ENCODE data around the gene PIP4K2B. TPM values are rescaled to one million over a fixed set of nuclear protein-coding genes. Genes with fewer than 3 reads are reported as not detected.
A peak's percentile ranks its signal among the peaks of the same experiment; 100 is the strongest.

The PIP4K2B gene
- total and polyA plus RNA-seq, 2 donors (not counting 1 experiment from before 2014, with no cell fraction given) = 24.0 to 42.9 TPM

GRCh38 chr17:38751808-38752307, 47.5 kb downstream of the PIP4K2B start:
- ChIA-PET CTCF (interaction anchor here (0.6 to 2.6 kb wide), 11 partner anchors 17 to 402 kb away, joined by 3 to 10 read pairs (median 4); partner anchors contain the start of genes CISD3 and LASP1), POLR2A (interaction anchor here (0.5 to 1.5 kb wide), 12 partner anchors 11 to 1008 kb away, joined by 3 to 10 read pairs (median 4); partner anchors contain the start of genes CISD3, CWC25, MLLT6 and PIP4K2B)
- H3K9me3 ChIP-seq (ENCODE audit: control extremely low read depth in 1 of 3, control insufficient read depth in 2 of 3, insufficient read depth in 1 of 3, low read length in 2 of 3) = peaks cover 0 to 9% (median 0%) of the 10 kb centered on the region in 3 donors
- ATAC-seq (ENCODE audit: low read depth) (peak; percentile 19), DNase-seq (peak; percentile 91)
- H3K27me3 ChIP-seq (replicated peaks in 1 of 4; ENCODE audit: control extremely low read depth in 1 of 4, control insufficient read depth in 3 of 4, insufficient read depth in 4 of 4, low read length in 3 of 4) = peaks cover 0 to 41% (median 25%) of the 10 kb centered on the region in 4 experiments
- peak overlapping the region; percentile 61 to 100 (median 95) for H3K4me3 ChIP-seq (ENCODE audit: control extremely low read depth in 1 of 5, extremely low read depth in 1 of 5, insufficient read depth in 1 of 5, low read depth in 2 of 5, low read length in 4 of 5)
- H3K9ac ChIP-seq (ENCODE audit: low read length) = peak overlapping the region; percentile 96
- peaks cover 43% of the 10 kb centered on the region for H3K79me2 ChIP-seq (ENCODE audit: control insufficient read depth, insufficient read depth, low read length)
- peak overlapping the region; percentile 79 for H3K4me2 ChIP-seq (replicated peaks; ENCODE audit: low read depth, low read length, poor library complexity, severe bottlenecking)
- intact Hi-C loops (cut with micrococcal nuclease) = loop anchor here (1.0 to 5.0 kb wide), 9 partner anchors 22 to 402 kb away; partner anchors contain the start of genes CISD3, CWC25, LASP1 and RPL23
- 0% methylated on average over 44 of the region's 44 CpGs for WGBS (ENCODE audit: insufficient coverage)
- H3K4me1 ChIP-seq (ENCODE audit: control insufficient read depth in 2 of 2, insufficient read depth in 2 of 2, low read length in 2 of 2) = peaks cover 54 to 64% of the 10 kb centered on the region in 2 donors
- H4K20me1 ChIP-seq (ENCODE audit: control insufficient read depth, insufficient read depth, low read length, poor library complexity, severe bottlenecking) = peaks cover 42% of the 10 kb centered on the region
- H3K27ac ChIP-seq (ENCODE audit: low read length in 2 of 2) = peak overlapping the region; percentile 88 to 95
- H3K27me3 Mint-ChIP-seq = peaks cover 22% of the 10 kb centered on the region
- TF ChIP-seq CTCF (IDR thresholded peaks at IDR 0.05) (no peak), EZH2 (IDR thresholded peaks at IDR 0.05; ENCODE audit: borderline replicate concordance, insufficient read depth, low read depth, low read length, poor library complexity, severe bottlenecking) (no peak)
- peak overlapping the region; percentile 98 for H2AFZ ChIP-seq (ENCODE audit: insufficient read depth, low read depth, low read length, poor library complexity, severe bottlenecking)
- peak overlapping the region; percentile 93 for H3K27ac Mint-ChIP-seq
- peaks cover 0 to 19% of the 10 kb centered on the region in 2 experiments for H3K36me3 ChIP-seq (replicated peaks in 1 of 2; ENCODE audit: control extremely low read depth in 1 of 2, control insufficient read depth in 1 of 2, extremely low read depth in 1 of 2, insufficient read depth in 2 of 2, low read length in 1 of 2)
- peak overlapping the region; percentile 94 for H3K4me3 Mint-ChIP-seq
- peaks cover 48% of the 10 kb centered on the region for H3K4me1 Mint-ChIP-seq
- no peaks in the 10 kb centered on the region for H3K9me3 Mint-ChIP-seq (ENCODE audit: insufficient read depth)

Measured in B cell (primary cell).